DOHH2 (cell line): ENCODE measurements around the gene SPECC1L.

ENCODE experiments used
- EZH2phosphoT487 ChIP-seq: fragments of 200-600 bp; sonication (generic); IDR thresholded peaks from 2 replicates; pipeline ENCODE4 v1.6.1; 2017; ENCODE audit warnings: borderline replicate concordance, mild to moderate bottlenecking, antibody characterized with exemption, low read length, moderate library complexity, mixed read lengths
- TF ChIP-seq, protein P1 (sequence below): fragments of 200-600 bp; sonication (generic); IDR thresholded peaks from one replicate; pipeline ENCODE4 v1.5.1; 2014; ENCODE audit warnings: antibody characterized with exemption, mild to moderate bottlenecking, low read depth, low read length; ENCODE audit not compliant: poor library complexity, severe bottlenecking

DNA sequence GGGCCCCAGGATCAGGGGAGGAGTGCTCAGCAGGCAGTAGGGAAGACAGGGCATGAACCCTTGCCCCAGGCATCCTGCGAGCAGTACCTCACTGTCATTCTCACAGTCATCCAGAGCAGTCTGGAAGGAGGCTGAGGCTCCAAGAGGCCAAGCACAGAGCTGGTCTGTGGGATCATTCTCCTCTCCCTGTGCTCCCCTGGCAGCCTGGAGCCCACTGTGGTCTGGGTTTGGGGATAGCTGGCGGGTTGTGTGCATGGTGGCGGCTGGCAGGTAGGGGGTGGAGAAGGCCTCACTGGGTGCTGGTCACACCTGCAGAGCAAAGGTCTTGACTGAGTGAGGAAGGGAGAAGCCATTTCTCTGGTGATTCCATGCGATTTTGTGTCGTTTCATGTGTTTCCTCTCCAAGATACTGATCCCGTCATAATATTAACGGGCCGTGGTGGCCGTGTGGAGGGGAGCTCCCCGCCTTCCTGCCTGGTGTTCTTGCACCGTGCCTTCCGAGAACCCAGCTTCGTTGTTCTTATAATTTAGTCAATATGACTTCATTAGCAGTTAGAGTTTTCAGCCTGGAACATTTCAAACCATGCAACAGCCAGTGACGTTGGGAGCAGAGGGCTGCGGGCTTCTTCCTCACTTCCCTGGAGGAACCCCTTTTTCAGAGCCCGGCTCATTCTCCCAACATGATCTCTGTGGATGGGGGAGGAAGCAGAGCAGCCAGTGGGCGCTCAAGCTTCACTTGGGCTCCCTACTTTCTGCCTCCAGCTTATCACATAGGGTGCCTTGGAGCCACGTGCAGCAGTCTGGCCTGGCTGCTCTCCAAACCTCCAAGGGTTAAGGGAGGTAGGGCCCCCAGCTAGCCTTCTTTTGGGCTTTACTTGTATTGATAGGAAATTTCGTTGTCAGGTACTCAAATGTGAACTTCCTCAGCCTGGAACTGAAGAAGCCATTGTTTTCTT is 136.0 kb downstream of the SPECC1L start:
- TF ChIP-seq, protein P1, sequence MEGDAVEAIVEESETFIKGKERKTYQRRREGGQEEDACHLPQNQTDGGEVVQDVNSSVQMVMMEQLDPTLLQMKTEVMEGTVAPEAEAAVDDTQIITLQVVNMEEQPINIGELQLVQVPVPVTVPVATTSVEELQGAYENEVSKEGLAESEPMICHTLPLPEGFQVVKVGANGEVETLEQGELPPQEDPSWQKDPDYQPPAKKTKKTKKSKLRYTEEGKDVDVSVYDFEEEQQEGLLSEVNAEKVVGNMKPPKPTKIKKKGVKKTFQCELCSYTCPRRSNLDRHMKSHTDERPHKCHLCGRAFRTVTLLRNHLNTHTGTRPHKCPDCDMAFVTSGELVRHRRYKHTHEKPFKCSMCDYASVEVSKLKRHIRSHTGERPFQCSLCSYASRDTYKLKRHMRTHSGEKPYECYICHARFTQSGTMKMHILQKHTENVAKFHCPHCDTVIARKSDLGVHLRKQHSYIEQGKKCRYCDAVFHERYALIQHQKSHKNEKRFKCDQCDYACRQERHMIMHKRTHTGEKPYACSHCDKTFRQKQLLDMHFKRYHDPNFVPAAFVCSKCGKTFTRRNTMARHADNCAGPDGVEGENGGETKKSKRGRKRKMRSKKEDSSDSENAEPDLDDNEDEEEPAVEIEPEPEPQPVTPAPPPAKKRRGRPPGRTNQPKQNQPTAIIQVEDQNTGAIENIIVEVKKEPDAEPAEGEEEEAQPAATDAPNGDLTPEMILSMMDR, result no peak
- TF ChIP-seq EZH2phosphoT487, result no peak
